NB4 (cell line): ENCODE data around the gene TYW1B.
"Not testable (repeated sequence)": the region's sequence is repeated elsewhere in the genome, so short reads cannot be mapped to it uniquely, and the experiment has no call there.

Source experiments
- CTCF ChIP-seq: IDR thresholded peaks from one replicate; pipeline ENCODE4 v1.5.1; 2012; ENCODE audit warnings: low read depth, low read length
- MAX ChIP-seq: IDR thresholded peaks from 2 replicates; pipeline ENCODE4 v1.6.1; 2011; ENCODE audit warnings: low read depth, low read length
- POLR2A ChIP-seq: IDR thresholded peaks from 2 replicates; pipeline ENCODE4 v1.6.1; 2011; ENCODE audit warnings: mild to moderate bottlenecking; ENCODE audit not compliant: insufficient read length; ENCODE audit errors: extremely low read depth

- TF ChIP-seq CTCF, POLR2A, MAX: not testable (repeated sequence)
Measured at GRCh38 chr7:72628375-72628774, 199.6 kb downstream of the TYW1B start.
